Fibroblast of villous mesenchyme (primary cell): ENCODE measurements around the gene KCNK5. TPM values are rescaled to one million over a fixed set of nuclear protein-coding genes. Genes with fewer than 3 reads are reported as not detected.

Source experiments
- DNase-seq: peaks from one replicate; pipeline ENCODE4 v3.0.0-alpha.2; 2010; ENCODE audit warnings: low read depth
- H3K4me3 ChIP-seq: 2 replicates; pipeline ENCODE4 v1.5.1; 2011; ENCODE audit warnings: low read depth, mild to moderate bottlenecking, low read length
- CTCF ChIP-seq: IDR thresholded peaks from 2 replicates; pipeline ENCODE4 v1.5.1; 2012; ENCODE audit warnings: low read depth, mild to moderate bottlenecking, low read length; ENCODE audit not compliant: insufficient read depth
- total RNA-seq: library from RNA; depleted of rRNA; stranded (reverse); fragments of >200 nt; gene quantifications from 2 replicates; pipeline ENCODE4 v1.2.3, GENCODE V29; 2012

The KCNK5 gene
- total RNA-seq, 1 donor = not detected

- H3K4me3 ChIP-seq = no peak overlapping the region
- TF ChIP-seq CTCF = no peak
- DNase-seq = no peak
Measured at GRCh38 chr6:39268721-39269120, 39.4 kb upstream of the KCNK5 start.

- no peak for DNase-seq
- no peak overlapping the region for H3K4me3 ChIP-seq
- TF ChIP-seq CTCF = no peak
Measured at GRCh38 chr6:39268171-39268570, 38.9 kb upstream of the KCNK5 start.

GRCh38 chr6:39266782-39267355 is 37.6 kb upstream of the KCNK5 start:
- TF ChIP-seq CTCF = no peak
- H3K4me3 ChIP-seq = no peak overlapping the region
- DNase-seq = no peak

GRCh38 chr6:39266375-39266774 is 37.1 kb upstream of the KCNK5 start:
- H3K4me3 ChIP-seq = no peak overlapping the region
- DNase-seq = no peak
- TF ChIP-seq CTCF = no peak

- H3K4me3 ChIP-seq = no peak overlapping the region
- DNase-seq = no peak
- TF ChIP-seq CTCF = no peak
Measured at GRCh38 chr6:39263303-39264037, 34.2 kb upstream of the KCNK5 start.

- TF ChIP-seq CTCF = no peak
- H3K4me3 ChIP-seq = no peak overlapping the region
- DNase-seq = no peak
Measured at GRCh38 chr6:39261751-39262150, 32.5 kb upstream of the KCNK5 start.
